ENCODE measurements around the gene RCVRN.

GRCh38 chr17:9918352-9918751 is 13.3 kb upstream of the RCVRN start:
- TF ChIP-seq CTCF (conservative IDR thresholded peaks at IDR 0.05; ENCODE audit: low read length) = no peak
- no peak for TF ChIP-seq EZH2phosphoT487 (IDR thresholded peaks at IDR 0.05; ENCODE audit: borderline replicate concordance)

Measured in Loucy (cell line).